Rectal smooth muscle tissue (tissue), 1 donor: ENCODE measurements around the gene SDHA.
A peak's percentile ranks its signal among the peaks of the same experiment; 100 is the strongest.

Source experiments
- H3K27ac ChIP-seq: one replicate; pipeline ENCODE4 v1.7.0; 2013; ENCODE audit warnings: low read depth, low read length, inconsistent platforms
- H3K27me3 ChIP-seq: one replicate; pipeline ENCODE4 v1.7.0; 2013; ENCODE audit warnings: low read length; ENCODE audit not compliant: control insufficient read depth, insufficient read depth
- H3K36me3 ChIP-seq: one replicate; pipeline ENCODE4 v1.7.0; 2013; ENCODE audit warnings: low read length; ENCODE audit not compliant: control insufficient read depth, insufficient read depth
- H3K4me1 ChIP-seq: one replicate; pipeline ENCODE4 v1.7.0; 2013; ENCODE audit warnings: low read length; ENCODE audit not compliant: control insufficient read depth, insufficient read depth
- H3K4me3 ChIP-seq: one replicate; pipeline ENCODE4 v1.7.0; 2013; ENCODE audit warnings: low read length
- H3K9ac ChIP-seq: one replicate; pipeline ENCODE4 v1.7.0; 2013; ENCODE audit warnings: low read length

Gene SDHA

DNA sequence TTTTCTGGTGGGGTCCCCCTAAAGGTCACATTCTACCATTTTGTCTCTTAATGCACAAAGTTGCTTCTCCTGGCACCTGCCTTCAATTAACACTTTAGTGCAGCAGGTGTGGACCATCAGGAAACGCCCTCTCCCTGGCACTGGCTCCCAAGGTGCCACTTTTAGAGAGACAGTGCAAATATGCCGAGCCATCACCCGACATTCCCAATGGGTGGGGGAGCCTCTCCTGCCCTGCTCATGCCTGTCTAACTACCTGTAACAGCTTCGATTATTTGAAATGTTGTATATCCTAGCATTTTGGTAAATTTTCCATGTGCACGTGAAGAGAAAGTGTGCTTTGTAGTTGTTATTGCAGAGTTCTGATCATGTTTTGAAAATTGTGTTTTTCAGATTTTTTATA lies 40.0 kb upstream of the SDHA start:
- Histone ChIP-seq H3K9ac (no peak overlapping the region), H3K4me1 (no peaks in the 10 kb centered on the region), H3K27ac (no peak overlapping the region), H3K4me3 (no peak overlapping the region), H3K27me3 (no peaks in the 10 kb centered on the region), H3K36me3 (no peaks in the 10 kb centered on the region)

DNA sequence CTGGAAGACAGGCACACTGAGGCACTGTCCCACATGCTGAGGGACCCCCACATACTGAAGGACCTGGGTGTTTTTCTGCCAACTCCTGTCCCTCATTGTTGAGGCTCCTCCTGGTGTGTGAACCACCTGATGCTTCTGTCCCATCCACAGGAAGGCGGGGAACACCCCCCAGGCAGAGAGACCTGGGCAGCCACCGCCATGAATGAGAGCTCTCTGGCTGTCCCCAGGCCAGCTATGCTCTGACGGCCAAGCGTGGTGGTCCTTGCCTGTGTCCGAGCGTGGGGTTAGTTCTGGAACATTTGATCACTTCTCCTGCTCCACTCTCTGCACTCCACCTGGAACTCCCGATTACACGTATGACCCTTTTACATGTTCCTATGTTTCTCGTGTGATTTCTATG lies 38.7 kb upstream of the SDHA start:
- H3K9ac ChIP-seq: no peak overlapping the region
- no peaks in the 10 kb centered on the region for H3K36me3 ChIP-seq
- no peak overlapping the region for H3K27ac ChIP-seq
- no peak overlapping the region for H3K4me3 ChIP-seq
- no peaks in the 10 kb centered on the region for H3K4me1 ChIP-seq
- H3K27me3 ChIP-seq: no peaks in the 10 kb centered on the region

DNA sequence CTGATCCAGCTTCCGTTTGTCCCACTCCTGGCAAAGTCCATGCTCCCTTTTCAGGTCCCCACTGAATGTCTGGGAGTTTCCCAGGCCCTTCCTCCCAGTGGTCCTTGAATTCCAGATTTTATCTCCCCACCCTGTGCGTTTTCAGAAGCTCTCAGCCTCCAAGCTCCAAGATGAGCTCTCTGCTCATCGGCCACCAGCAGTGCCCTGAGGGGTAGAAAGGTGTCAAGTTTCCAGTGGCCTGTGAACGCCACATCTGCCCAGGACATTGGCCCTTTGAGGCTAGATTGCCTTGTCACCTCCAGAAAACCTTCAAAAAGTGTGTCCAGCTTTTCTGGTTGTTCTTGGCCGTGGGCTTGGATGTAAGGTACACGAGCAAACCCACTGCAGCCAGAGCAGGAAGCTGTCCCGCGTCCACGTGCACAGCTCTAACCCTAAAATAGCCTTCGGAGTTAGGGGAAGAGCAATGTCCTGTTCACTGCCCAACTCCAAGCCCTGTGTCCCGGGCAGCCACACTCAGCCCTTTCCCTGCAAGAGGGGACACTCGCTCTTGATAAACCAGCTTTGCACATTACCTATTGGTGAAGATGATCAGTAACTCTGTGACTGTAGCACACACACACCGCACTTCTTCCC lies 37.7 kb upstream of the SDHA start:
- H3K27ac ChIP-seq: no peak overlapping the region
- H3K27me3 ChIP-seq: no peaks in the 10 kb centered on the region
- H3K4me1 ChIP-seq: no peaks in the 10 kb centered on the region
- no peaks in the 10 kb centered on the region for H3K36me3 ChIP-seq
- H3K4me3 ChIP-seq: no peak overlapping the region
- no peak overlapping the region for H3K9ac ChIP-seq

DNA sequence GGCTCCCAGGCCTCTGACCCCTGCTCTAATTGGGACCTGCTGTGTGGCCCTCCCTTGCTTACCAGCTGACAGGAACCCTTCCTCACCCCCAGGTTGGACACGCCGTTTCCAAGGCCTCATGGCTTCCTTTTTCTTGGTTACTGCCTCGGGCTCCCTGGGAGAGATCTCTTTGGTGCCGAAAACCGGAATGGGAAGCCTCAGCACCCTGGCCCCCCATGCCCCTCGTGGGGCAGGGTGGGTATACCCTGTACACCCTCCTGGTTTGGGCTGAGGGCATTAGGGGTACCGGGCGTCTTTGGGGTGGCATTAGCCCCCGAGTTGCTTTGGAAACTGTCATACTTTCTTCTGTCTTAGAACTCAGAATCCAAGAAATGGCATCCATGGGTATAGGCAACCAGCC lies 37.0 kb upstream of the SDHA start:
- no peak overlapping the region for H3K4me3 ChIP-seq
- no peak overlapping the region for H3K27ac ChIP-seq
- H3K36me3 ChIP-seq: no peaks in the 10 kb centered on the region
- no peak overlapping the region for H3K9ac ChIP-seq
- H3K4me1 ChIP-seq: no peaks in the 10 kb centered on the region
- no peaks in the 10 kb centered on the region for H3K27me3 ChIP-seq

DNA sequence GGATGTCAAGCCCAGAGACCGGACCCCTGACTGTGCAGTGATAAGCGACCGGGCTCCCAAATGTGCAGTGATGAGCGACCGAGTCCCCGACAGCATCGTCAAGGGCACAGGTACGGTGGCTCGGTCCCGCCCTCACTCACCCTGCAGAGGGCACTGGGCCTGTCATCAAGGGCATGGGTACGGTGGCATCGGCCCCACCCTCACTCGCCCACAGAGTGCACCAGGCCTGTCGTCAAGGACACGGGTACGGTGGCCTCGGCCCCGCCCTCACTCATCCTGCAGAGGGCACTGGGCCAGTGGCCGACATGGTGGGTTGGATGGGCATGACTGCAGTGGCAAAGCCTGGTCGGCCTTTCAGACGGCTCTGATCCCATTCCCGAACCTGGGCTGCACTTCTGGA lies 36.6 kb upstream of the SDHA start:
- H3K27me3 ChIP-seq: no peaks in the 10 kb centered on the region
- no peak overlapping the region for H3K27ac ChIP-seq
- no peaks in the 10 kb centered on the region for H3K4me1 ChIP-seq
- no peaks in the 10 kb centered on the region for H3K36me3 ChIP-seq
- H3K4me3 ChIP-seq: no peak overlapping the region
- no peak overlapping the region for H3K9ac ChIP-seq

DNA sequence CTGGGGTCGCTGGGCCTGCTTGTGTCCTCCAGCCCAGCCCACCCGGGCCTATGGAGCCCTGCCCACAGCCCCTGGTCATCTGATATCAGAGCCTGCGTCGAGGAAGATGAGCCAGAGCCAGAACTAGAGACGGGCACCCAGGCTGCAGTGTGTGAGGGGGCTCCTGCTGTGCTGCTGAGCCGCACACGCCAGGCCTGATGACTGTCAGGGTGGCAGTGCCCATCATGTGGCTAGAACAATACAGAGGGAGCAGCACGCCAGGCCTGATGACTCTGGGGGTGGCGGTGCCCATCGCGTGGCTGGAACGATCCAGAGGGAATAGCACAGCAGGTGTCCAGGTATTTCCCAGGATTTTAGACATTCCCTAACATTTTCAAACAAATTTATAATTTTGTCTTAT lies 36.0 kb upstream of the SDHA start:
- no peaks in the 10 kb centered on the region for H3K27me3 ChIP-seq
- no peak overlapping the region for H3K9ac ChIP-seq
- H3K27ac ChIP-seq: no peak overlapping the region
- no peak overlapping the region for H3K4me3 ChIP-seq
- H3K4me1 ChIP-seq: no peaks in the 10 kb centered on the region
- no peaks in the 10 kb centered on the region for H3K36me3 ChIP-seq

DNA sequence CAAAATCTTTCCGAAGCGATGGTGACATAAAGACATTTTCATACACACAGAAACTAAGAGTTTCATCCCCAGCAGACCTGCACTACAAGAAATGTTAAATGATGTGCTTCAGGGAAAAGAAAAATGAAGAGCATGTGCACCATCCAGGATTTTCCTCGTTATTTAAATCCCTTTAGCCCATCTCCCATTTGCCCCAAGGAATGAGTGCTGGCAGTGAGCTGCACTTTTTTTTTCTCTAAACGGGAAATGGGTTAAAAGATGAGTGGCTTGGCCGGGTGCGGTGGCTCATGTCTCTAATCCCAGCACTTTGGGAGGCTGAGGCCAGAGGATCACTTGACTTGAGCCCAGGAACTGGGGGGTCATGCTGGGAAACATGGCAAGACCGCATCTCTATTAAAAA lies 33.6 kb upstream of the SDHA start:
- peaks cover 4% of the 10 kb centered on the region for H3K4me1 ChIP-seq
- H3K27ac ChIP-seq: no peak overlapping the region
- H3K36me3 ChIP-seq: no peaks in the 10 kb centered on the region
- no peaks in the 10 kb centered on the region for H3K27me3 ChIP-seq
- H3K9ac ChIP-seq: no peak overlapping the region
- no peak overlapping the region for H3K4me3 ChIP-seq

DNA sequence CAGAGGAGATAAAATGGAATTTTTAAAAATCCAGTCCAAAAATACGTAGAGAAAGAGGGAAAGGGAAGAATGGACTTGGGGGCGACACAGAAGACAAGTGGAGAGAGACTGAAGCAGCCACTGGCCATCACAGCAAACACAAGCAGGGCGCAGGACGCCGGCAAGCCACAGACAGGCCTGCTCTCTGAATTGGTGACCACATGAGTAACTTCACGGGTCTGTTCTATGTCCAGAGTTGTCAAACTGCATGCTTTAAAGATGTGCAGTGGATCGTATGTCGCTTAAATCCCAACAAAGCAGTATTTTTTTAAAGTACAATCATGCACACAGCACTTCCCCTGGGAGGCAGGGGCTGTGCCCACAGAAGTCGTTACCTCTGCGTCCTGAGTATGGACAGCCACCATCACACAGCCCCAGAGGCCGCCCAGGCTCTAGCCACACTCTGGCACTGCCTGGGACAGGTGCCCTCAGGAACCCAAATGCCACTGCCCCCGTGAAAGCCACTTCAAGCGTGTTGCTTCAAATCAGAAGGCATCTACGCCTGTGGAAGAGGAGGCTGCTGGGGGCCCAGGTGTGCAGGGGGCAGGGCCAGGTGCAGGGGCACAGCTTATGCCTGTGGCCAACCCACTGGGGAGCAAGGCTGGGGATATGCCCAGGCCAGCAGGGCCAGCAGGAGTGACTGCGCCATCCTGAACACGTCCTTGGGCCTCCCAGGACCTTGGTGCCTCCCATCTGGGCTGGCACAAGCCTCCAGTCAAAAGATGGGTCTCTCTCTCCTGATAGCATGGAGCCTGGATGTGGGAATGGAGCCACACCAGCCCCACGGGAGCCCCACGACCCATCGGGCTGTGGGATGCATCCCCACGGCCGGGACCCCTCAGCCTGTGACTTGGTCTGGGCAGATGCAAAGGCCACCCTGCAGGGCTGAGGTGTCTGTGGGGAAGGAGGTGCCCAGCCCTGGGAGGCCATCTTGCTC lies 32.7 kb upstream of the SDHA start:
- H3K9ac ChIP-seq: no peak overlapping the region
- no peak overlapping the region for H3K27ac ChIP-seq
- H3K4me3 ChIP-seq: no peak overlapping the region
- no peaks in the 10 kb centered on the region for H3K36me3 ChIP-seq
- no peaks in the 10 kb centered on the region for H3K27me3 ChIP-seq
- peaks cover 4% of the 10 kb centered on the region for H3K4me1 ChIP-seq

DNA sequence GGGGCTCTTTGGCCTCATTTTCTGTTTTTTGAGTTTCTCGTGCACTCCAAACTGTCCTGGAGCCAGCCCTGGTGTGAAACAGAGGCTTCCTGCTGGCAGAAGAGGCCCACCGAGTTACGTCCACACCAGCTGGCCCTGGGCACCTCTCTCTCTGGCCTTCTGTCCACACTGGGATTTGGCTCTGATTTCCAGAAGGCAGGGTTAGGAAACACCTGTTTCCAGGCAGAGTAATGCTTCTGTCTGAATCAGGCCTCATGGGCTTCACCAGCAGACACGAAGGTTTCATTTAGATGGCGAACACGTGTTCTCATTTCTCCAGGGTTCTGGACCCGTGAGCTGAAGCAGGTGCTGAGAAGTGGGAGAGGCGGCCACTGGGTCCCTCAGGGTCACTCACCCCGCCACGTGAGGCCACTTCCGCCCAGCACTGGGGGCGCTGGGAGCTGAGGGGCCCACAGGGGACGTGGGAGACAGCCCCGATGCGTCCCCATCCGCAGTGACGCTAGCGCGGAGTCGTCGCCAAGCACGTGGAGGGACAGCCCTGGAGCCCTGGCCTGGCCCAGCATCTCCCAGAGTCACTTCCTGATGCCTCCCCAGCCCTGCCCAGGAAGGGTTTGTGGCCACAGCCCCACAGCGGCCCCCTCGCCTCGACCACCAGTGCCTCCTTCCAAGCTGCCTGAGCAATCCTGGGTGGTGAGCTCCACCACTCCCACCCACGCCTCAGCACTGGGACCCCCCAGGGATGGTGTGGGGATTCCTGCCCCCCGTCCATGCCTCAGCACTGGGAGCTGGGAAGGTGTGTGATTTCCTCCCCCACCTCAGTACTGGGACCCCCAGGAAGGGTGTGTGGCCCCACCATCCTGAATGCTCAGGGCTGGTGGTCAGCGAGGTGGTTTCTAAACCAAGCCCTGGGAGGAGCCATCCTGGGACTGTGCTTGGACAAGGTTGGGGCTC lies 31.8 kb upstream of the SDHA start:
- Histone ChIP-seq H3K4me1 (peaks cover 9% of the 10 kb centered on the region), H3K4me3 (no peak overlapping the region), H3K27me3 (peaks cover 2% of the 10 kb centered on the region), H3K36me3 (no peaks in the 10 kb centered on the region), H3K9ac (no peak overlapping the region), H3K27ac (no peak overlapping the region)

DNA sequence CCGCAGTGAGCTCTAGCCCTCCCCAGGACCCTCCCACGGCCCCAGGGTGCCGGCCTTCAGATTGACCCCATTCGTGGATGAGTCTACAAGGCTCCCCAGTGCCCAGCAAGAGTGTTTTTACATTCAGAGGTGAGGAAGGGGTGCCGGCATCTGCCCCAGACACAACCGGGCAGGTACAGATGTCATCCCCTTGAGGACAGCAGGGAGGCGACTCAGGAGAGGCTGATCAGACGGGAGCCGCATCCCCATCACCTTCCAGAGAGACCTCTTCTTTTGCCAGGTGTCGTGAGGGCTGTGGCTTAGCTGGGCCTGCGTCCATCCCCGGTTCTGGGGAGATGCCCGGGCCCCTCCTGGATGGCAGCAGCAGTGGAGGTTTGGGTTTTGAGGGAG lies 31.1 kb upstream of the SDHA start:
- no peaks in the 10 kb centered on the region for H3K36me3 ChIP-seq
- H3K27ac ChIP-seq: no peak overlapping the region
- H3K9ac ChIP-seq: no peak overlapping the region
- H3K4me1 ChIP-seq: peaks cover 9% of the 10 kb centered on the region
- no peak overlapping the region for H3K4me3 ChIP-seq
- peaks cover 7% of the 10 kb centered on the region for H3K27me3 ChIP-seq

DNA sequence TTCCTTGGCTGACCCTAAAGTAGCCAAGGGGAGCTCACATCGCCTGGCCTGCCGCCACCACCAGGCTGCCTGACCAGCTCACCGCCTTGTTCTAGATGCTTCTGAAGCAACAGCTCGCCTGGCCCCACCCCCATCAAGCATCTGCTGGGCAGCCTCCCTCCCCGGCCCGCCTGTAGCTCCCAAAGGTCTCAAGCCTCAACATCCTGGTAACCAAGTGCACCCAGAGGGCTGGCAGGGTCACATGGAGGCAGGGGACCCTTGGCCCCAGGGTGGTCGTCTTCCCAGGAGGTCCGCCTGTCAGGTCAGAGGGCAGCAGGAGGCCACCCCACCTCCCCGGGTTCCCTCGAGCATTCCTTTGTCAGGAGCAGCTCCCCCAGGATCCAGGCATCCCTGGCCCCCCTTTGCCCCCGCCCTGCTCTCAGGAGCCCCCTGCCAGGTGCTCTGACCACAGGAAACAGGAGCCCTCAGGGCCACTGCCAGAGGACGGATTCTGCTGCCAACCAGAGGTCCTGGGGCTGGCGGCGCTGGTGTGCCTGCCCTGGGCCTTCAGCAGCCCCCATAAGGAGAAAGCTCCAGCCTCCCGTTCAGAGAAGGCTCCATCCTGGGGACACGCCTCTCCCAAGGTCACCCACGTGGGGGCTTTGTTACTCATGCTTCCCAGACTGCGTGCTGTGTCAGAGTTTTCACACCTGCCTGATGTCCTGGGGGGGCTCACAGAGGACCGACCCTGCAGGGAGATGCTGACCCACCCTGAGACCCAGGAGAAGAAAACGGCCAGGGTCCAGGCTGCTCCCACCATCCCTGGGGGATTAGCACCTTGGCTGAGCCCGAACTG lies 30.3 kb upstream of the SDHA start:
- Histone ChIP-seq H3K9ac (no peak overlapping the region), H3K27ac (no peak overlapping the region), H3K4me1 (peaks cover 9% of the 10 kb centered on the region), H3K4me3 (peak overlapping the region; percentile 58), H3K36me3 (no peaks in the 10 kb centered on the region), H3K27me3 (peaks cover 8% of the 10 kb centered on the region)
